Mesothelial cell of epicardium (in vitro differentiated cells): ENCODE results near the gene ACOT11. TPM values are rescaled to one million over a fixed set of nuclear protein-coding genes. Genes with fewer than 3 reads are reported as not detected.

Experiments
- DNase-seq, 2 experiments: peaks; one replicate each; pipeline ENCODE4 v3.0.0; 2021; ENCODE audit warnings: low spot score in 2 of 2; ENCODE audit not compliant: unreplicated experiment in 2 of 2
- H3K27ac Mint-ChIP-seq: 2 replicates; pipeline ENCODE4 v1.8.0; 2021; ENCODE audit warnings: mixed read lengths
- H3K27me3 Mint-ChIP-seq: 2 replicates; pipeline ENCODE4 v1.8.0; 2021; ENCODE audit warnings: low read depth, mixed read lengths
- H3K36me3 Mint-ChIP-seq: 2 replicates; pipeline ENCODE4 v1.8.0; 2021; ENCODE audit warnings: mixed read lengths
- H3K4me1 Mint-ChIP-seq: 2 replicates; pipeline ENCODE4 v1.8.0; 2021; ENCODE audit warnings: mixed read lengths
- H3K4me3 Mint-ChIP-seq: 2 replicates; pipeline ENCODE4 v1.8.0; 2021; ENCODE audit warnings: mild to moderate bottlenecking, moderate library complexity, mixed read lengths
- H3K9me3 Mint-ChIP-seq: 2 replicates; pipeline ENCODE4 v1.8.0; 2021; ENCODE audit warnings: mixed read lengths
- total RNA-seq: library from RNA; stranded (reverse); gene quantifications from 3 replicates; pipeline ENCODE4 v1.2.1, GENCODE V29; 2021
- TF ChIP-seq, protein P1 (sequence below): fragments of 200-600 bp; sonication (generic); IDR thresholded peaks from one replicate; pipeline ENCODE4 v1.5.0; 2021; ENCODE audit warnings: antibody characterized with exemption; ENCODE audit not compliant: unreplicated experiment

The ACOT11 gene
- total RNA-seq, 1 donor from 2014 or later: 10.3 TPM

DNA sequence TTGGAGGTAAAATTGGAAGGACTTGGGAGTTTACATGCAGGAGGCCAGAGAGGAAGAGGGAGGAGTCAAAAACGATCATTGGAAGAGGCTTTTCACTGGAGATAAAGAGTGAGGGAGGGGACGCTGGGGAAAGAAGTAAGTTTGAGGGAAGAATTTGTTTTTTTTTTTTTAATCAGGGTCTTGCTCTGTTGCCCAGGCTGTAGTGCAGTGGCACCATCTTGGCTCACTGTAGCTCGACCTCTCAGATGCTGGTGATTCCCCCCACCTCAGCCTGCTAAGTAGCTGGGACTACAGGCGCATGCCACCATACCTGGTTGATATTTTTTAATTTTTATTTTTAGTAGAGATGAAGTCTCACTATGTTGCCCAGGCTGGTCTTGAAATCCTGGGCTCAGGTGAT, 92.3 kb downstream of the ACOT11 start:
- Mint-ChIP-seq H3K27me3 (no peaks in the 10 kb centered on the region), H3K36me3 (peaks cover 6% of the 10 kb centered on the region), H3K4me1 (peaks cover 4% of the 10 kb centered on the region), H3K27ac (no peak overlapping the region), H3K4me3 (no peak overlapping the region), H3K9me3 (peaks cover 7% of the 10 kb centered on the region)
- DNase-seq: no peak
- TF ChIP-seq, protein P1, sequence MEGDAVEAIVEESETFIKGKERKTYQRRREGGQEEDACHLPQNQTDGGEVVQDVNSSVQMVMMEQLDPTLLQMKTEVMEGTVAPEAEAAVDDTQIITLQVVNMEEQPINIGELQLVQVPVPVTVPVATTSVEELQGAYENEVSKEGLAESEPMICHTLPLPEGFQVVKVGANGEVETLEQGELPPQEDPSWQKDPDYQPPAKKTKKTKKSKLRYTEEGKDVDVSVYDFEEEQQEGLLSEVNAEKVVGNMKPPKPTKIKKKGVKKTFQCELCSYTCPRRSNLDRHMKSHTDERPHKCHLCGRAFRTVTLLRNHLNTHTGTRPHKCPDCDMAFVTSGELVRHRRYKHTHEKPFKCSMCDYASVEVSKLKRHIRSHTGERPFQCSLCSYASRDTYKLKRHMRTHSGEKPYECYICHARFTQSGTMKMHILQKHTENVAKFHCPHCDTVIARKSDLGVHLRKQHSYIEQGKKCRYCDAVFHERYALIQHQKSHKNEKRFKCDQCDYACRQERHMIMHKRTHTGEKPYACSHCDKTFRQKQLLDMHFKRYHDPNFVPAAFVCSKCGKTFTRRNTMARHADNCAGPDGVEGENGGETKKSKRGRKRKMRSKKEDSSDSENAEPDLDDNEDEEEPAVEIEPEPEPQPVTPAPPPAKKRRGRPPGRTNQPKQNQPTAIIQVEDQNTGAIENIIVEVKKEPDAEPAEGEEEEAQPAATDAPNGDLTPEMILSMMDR: no peak

DNA sequence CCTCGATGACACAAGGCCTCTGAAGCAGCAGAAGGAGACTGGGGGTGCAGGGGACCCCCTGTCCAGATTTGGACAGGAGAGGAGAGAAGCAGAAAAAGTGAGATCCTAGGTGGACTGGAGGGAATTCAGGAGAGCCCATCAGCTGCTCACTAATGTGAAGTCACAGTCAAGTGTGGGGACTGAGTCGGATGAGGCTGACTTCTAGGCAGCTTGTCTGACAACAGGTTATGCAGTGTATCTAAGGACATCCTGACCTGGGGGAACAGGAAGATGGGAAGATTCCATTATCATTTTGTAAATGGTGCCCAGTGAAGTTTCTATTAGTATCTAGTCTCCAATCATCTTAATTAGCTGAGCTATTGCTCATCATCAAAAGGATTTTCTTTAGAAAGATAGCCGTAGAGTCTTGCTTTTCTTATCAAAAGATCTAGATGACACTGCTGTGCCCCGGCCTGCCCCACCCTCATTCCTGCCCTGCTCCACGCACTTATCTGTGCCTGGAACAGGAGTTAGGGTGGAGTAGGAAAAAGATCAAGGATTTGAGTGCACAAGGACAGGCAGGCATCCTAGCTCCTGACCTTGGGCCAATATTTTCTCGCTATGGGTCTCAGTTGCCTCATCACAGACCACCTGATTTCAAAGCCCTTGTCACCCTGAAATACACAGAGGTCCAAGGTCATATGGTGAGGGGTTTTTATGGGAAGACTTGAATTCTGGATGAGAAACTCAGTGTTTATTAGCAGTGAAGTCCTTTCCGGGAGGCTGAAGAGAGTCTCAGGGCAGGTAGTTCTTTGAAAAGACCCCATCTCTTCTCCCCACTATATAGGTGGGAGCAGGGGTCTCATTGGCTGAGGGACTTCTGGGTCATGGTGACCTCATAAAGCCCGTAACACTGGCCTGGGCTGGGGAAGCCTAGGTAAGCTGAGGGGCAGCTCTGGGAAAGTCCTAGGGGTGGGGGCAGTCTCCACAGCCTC, 93.1 kb downstream of the ACOT11 start, which contains the start of gene MROH7:
Gene MROH7 (plus strand): TSS at position 924 of the 974 bp plus-strand sequence. CDS start 11,141 bp downstream, outside the sequence.
- H3K36me3 Mint-ChIP-seq: peaks cover 6% of the 10 kb centered on the region
- no peaks in the 10 kb centered on the region for H3K27me3 Mint-ChIP-seq
- TF ChIP-seq, protein P1: no peak
- peaks cover 4% of the 10 kb centered on the region for H3K4me1 Mint-ChIP-seq
- no peak within 1 kb of the TSS for H3K4me3 Mint-ChIP-seq
- DNase-seq: no peak
- no peak within 1 kb of the TSS for H3K27ac Mint-ChIP-seq
- H3K9me3 Mint-ChIP-seq: peaks cover 7% of the 10 kb centered on the region

DNA sequence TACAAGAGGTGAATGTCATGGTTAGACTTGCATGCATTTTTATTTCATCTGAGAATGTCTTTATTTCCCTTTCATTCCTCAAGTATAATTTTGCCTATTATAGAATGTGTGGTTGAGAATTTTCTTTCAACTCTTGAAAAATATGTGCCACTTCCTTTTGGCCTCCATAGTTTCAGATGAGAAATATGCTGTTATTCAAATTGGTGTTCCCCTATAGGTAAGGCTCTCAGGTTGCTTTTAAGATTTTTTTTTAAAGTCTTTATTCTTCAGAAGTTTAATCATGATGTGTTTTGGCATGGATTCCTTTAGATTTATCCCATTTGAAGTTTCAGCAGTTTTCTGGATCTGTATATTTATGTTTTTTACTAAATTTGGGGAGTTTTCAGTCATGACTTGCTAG, 95.7 kb downstream of the ACOT11 start:
- peaks cover 4% of the 10 kb centered on the region for H3K4me1 Mint-ChIP-seq
- peaks cover 3% of the 10 kb centered on the region for H3K27me3 Mint-ChIP-seq
- TF ChIP-seq, protein P1: no peak
- peaks cover 6% of the 10 kb centered on the region for H3K36me3 Mint-ChIP-seq
- no peak overlapping the region for H3K27ac Mint-ChIP-seq
- no peak overlapping the region for H3K4me3 Mint-ChIP-seq
- H3K9me3 Mint-ChIP-seq: peaks cover 7% of the 10 kb centered on the region
- no peak for DNase-seq

DNA sequence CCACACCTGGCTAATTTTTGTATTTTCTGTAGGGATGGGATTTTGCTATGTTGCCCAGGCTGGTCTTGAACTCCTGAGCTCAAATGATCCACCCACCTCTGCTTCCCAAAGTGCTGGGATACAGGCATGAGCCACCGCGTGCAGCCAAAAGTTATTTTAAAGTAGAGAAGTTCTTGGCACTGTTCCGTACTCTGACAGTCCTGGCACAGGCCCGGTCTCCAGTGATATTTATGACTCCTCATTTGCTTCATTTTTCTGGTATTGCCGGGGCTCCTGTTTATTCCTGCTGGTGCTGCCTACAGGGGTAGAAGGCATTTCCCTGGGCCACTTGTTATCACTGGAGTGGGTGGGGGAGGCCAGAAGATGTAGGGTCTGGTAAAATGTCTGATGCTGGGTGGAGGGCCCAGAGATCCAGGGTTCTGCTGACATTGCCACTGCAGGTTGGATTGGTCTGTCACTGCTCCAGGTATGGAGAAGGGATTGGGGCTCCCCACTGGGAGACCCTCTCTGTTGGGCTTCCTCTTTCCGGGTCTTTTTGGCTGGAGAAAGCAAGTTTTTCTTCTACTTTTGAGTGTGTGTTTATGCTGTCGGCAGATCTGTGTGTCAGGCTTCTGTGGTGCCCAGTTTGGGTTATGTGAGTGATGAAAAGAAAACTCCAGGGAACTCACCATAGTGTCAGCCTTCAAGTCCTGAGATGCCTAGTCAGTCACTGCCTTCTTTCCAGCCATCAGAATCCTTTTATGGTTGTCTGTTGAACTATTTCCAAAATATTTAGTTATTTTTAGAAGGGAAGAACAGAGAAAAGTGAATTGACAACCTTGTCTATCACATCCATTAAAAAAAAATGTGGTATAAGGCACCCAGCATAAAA, 98.0 kb downstream of the ACOT11 start:
- Mint-ChIP-seq H3K4me3 (no peak overlapping the region), H3K36me3 (peaks cover 6% of the 10 kb centered on the region), H3K9me3 (peaks cover 7% of the 10 kb centered on the region), H3K27me3 (peaks cover 13% of the 10 kb centered on the region), H3K4me1 (peaks cover 1% of the 10 kb centered on the region), H3K27ac (no peak overlapping the region)
- TF ChIP-seq, protein P1: no peak
- no peak for DNase-seq

DNA sequence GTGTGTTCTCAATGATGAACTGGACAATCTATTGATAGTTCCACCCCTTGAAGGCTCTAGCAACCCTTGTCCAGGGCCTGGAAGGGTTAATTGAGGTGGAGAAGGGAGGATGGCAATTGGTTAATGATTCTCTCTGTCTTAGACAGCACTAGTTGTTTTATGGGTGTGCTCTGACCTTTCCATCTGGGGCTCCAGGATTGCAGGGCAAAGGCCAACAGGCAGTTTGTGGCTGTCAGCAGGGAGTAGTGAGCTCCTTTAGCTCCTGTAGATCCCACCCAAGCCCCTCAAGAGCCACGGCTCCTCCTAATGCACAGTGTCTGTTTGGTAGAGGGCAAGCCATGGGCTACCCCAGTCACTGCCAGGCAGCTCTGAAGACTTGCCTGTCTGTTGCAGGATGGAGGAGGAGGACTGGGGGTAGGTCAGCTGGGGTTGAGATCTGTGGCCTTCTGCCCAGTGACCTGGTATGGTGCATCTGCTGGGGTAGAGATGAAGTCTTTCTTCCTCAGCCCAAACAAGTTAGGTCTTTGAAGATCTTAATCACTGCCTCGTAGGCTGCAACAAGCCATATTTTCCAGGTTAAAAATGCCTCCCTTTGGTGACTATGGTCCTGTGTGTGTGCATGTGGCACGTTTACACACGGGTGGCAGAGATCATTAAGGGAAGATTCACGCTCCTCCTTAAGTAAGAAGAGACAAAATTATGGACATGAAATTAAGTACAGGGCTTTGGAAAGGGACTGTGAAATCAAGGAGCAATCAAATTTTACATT, 101.3 kb downstream of the ACOT11 start:
- no peak for DNase-seq
- Mint-ChIP-seq H3K4me3 (no peak overlapping the region), H3K4me1 (no peaks in the 10 kb centered on the region), H3K9me3 (no peaks in the 10 kb centered on the region), H3K27me3 (peaks cover 14% of the 10 kb centered on the region), H3K27ac (no peak overlapping the region), H3K36me3 (no peaks in the 10 kb centered on the region)
- TF ChIP-seq, protein P1: no peak
